ENCODE data around the gene ZBP1. TPM values are rescaled to one million over a fixed set of nuclear protein-coding genes. Genes with fewer than 3 reads are reported as not detected.

Gene ZBP1
- total and polyA plus RNA-seq, 10 of the 15 experiments (the other 5 are each of a cell fraction or from before 2014, with no cell fraction given) = 0.93 to 10.6 (median 4.8) TPM

GRCh38 chr20:57619051-57619831 is 985 bp downstream of the ZBP1 start (continued):
- TF ChIP-seq E2F8 (IDR thresholded peaks at IDR 0.05; ENCODE audit: low read depth, partially characterized antibody) (no peak), HDGF (IDR thresholded peaks at IDR 0.05) (no peak), EGR1 (IDR thresholded peaks at IDR 0.05; ENCODE audit: borderline replicate concordance in 1 of 2, low read depth in 2 of 2, low read length in 2 of 2) (peak in 1 of 2 experiments; percentile 42; a peak in 1 of 3 replicates), ZBTB11 (CRISPR knock-in tag; IDR thresholded peaks at IDR 0.05) (no peak), BCL3 (IDR thresholded peaks at IDR 0.05; ENCODE audit: borderline replicate concordance, insufficient read depth, low read depth, low read length, poor library complexity, severe bottlenecking) (peak; percentile 17), ZZZ3 (IDR thresholded peaks at IDR 0.05; ENCODE audit: control insufficient read depth, insufficient read length, low read depth) (no peak), IKZF1 (conservative IDR thresholded peaks at IDR 0.05) (peak; percentile 91), CEBPZ (IDR thresholded peaks at IDR 0.05; ENCODE audit: low read depth, low read length) (no peak), PRDM15 (CRISPR knock-in tag; IDR thresholded peaks at IDR 0.05) (no peak), HCFC1 (IDR thresholded peaks at IDR 0.05; ENCODE audit: low read length) (no peak), ESRRA (IDR thresholded peaks at IDR 0.05; ENCODE audit: low read length) (no peak), MYB (IDR thresholded peaks at IDR 0.05; ENCODE audit: borderline replicate concordance, low read depth, low read length) (no peak), NFXL1 (IDR thresholded peaks at IDR 0.05; ENCODE audit: borderline replicate concordance) (no peak)
